ENCODE results near the gene TPRG1. TPM values are rescaled to one million over a fixed set of nuclear protein-coding genes. Genes with fewer than 3 reads are reported as not detected.

The TPRG1 gene
- total RNA-seq, 6 experiments from 2014 or later, result 8.0 to 33.6 (median 18.1) TPM

DNA sequence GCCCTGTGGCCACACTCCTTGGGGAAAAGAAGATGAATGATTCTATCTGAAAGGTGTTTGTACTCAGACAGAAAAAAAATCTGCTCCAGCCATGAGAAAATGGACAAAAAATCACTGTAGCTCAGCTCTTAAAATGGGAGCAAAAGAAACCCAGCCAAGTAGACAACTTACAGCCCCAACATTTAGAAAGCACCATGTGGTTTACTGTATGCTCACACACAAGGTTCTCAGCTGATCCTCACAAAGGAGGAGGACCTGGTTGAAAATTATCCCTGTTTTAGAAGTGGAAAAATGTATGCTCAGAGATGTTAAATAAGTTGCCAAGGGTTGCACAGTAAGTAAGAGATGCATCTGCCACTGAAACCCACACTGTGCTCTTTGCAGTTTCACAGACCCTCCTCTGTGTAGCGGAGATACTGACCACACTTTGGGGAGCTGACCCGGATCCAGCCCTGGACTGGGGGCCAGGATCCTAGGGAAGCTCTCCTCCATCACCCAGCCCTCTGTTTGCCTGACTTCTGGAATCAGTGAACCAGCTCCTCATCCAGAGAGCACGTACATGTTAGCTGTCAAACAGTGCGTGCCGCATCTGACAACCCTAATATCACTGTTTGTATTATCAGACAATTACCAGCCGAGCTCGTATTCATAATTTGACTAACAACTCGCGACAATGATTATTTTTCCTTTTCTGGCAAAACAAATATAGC lies 32.7 kb upstream of the TPRG1 start:
- H3K9me3 ChIP-seq, result no peaks in the 10 kb centered on the region
- WGBS (ENCODE audit: insufficient coverage, low coverage, low lambda C conversion rate, missing lambda C conversion rate), result 85% methylated on average over 6 of the region's 9 CpGs
- intact Hi-C loops (cut with DNase I), result no loop called here
- H3K27me3 ChIP-seq, result no peaks in the 10 kb centered on the region
- TF ChIP-seq, protein P1, sequence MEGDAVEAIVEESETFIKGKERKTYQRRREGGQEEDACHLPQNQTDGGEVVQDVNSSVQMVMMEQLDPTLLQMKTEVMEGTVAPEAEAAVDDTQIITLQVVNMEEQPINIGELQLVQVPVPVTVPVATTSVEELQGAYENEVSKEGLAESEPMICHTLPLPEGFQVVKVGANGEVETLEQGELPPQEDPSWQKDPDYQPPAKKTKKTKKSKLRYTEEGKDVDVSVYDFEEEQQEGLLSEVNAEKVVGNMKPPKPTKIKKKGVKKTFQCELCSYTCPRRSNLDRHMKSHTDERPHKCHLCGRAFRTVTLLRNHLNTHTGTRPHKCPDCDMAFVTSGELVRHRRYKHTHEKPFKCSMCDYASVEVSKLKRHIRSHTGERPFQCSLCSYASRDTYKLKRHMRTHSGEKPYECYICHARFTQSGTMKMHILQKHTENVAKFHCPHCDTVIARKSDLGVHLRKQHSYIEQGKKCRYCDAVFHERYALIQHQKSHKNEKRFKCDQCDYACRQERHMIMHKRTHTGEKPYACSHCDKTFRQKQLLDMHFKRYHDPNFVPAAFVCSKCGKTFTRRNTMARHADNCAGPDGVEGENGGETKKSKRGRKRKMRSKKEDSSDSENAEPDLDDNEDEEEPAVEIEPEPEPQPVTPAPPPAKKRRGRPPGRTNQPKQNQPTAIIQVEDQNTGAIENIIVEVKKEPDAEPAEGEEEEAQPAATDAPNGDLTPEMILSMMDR (IDR thresholded peaks at IDR 0.05), result no peak
- no peak for TF ChIP-seq POLR2A (IDR thresholded peaks at IDR 0.05)
- H3K27ac ChIP-seq, result no peak overlapping the region
- H3K4me3 ChIP-seq, result no peak overlapping the region
- DNase-seq (no peak), ATAC-seq (peak in 2 of 4 donors; percentile 9 to 18)
- no peaks in the 10 kb centered on the region for H3K4me1 ChIP-seq
- peaks cover 0 to 48% (median 8%) of the 10 kb centered on the region in 4 donors for H3K36me3 ChIP-seq

DNA sequence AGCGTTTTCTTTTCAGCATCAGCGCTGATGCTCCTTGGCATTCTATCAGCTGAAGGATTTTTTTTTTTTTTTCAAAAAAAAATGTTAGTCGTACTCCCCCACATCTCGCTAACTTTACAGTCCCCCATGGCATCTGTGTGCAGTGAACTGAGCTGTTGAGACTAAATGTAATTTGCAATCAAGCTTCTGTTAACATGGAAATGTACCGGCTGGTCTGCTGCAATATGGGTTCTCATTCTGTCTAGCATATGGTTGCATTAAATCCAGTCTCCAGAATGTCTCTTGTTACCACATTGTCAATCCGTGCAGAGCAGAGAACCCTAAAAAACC lies 32.2 kb upstream of the TPRG1 start:
- ATAC-seq (no peak), DNase-seq (no peak)
- TF ChIP-seq, protein P1 (IDR thresholded peaks at IDR 0.05), result no peak
- TF ChIP-seq POLR2A (IDR thresholded peaks at IDR 0.05), result no peak

DNA sequence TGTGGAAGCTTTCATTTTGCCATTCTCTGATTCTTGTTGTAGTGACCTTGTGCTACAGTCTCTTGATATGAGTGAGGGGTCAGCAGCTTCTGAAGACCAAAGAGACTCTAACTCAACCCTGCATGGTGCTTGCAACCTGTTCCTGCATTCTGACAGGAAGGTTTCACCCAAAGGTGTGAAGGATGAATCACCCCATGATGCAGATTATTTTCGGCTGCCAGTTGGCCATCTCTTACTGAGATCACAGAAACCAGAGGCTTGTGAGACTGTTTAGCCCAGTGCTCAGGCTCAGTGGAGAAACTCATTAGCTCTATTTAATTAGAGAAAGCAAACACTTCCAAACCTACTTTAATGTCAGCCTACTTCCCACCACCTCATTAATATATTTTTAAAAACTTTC lies 29.2 kb upstream of the TPRG1 start:
- H3K27ac ChIP-seq, result no peak overlapping the region

More for the DNA sequence above, 32.2 kb upstream of the TPRG1 start:
- Histone ChIP-seq H3K4me1 (no peaks in the 10 kb centered on the region), H3K36me3 (peaks cover 0 to 43% (median 8%) of the 10 kb centered on the region in 4 donors), H3K4me3 (no peak overlapping the region), H3K27me3 (no peaks in the 10 kb centered on the region), H3K9me3 (no peaks in the 10 kb centered on the region), H3K27ac (no peak overlapping the region)
- intact Hi-C loops (cut with DNase I), result no loop called here
- 76% methylated on average over 6 of the region's 6 CpGs for WGBS (ENCODE audit: insufficient coverage, low coverage, low lambda C conversion rate, missing lambda C conversion rate)

DNA sequence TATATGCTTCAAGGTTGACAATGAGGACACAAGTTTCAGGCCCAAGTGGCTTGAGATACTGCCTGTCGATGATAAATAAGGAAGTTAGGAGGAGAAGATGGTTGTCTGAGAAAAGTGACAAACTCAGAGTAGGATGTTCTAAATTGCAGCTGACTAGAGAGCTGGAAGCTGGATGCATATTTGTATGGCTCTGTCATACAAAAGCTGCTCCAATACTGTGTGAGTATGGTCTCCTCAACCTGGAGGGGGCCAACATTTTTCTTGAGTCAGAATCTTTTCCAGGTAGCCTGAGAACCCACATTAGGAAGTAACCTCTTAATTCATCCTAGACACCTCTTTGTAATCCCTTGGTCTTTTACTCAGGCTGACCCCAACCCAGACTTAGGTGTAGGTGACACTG lies 28.4 kb upstream of the TPRG1 start:
- H3K27me3 ChIP-seq, result no peaks in the 10 kb centered on the region
- H3K4me1 ChIP-seq, result no peaks in the 10 kb centered on the region
- ATAC-seq (no peak), DNase-seq (no peak)
- intact Hi-C loops (cut with DNase I), result no loop called here
- 75% methylated on average over 1 of the region's 1 CpG for WGBS (ENCODE audit: insufficient coverage, low coverage, low lambda C conversion rate, missing lambda C conversion rate)
- no peaks in the 10 kb centered on the region for H3K9me3 ChIP-seq
- TF ChIP-seq, protein P1 (IDR thresholded peaks at IDR 0.05), result no peak
- no peak for TF ChIP-seq POLR2A (IDR thresholded peaks at IDR 0.05)
- H3K36me3 ChIP-seq, result peaks cover 0 to 27% (median 5%) of the 10 kb centered on the region in 4 donors
- H3K4me3 ChIP-seq, result no peak overlapping the region
- H3K27ac ChIP-seq, result no peak overlapping the region

More for the DNA sequence above, 29.2 kb upstream of the TPRG1 start:
- intact Hi-C loops (cut with DNase I), result no loop called here
- peaks cover 0 to 31% (median 5%) of the 10 kb centered on the region in 4 donors for H3K36me3 ChIP-seq
- H3K4me1 ChIP-seq, result no peaks in the 10 kb centered on the region
- no peak for TF ChIP-seq POLR2A (IDR thresholded peaks at IDR 0.05)
- ATAC-seq, result no peak
- H3K9me3 ChIP-seq, result no peaks in the 10 kb centered on the region
- no peak overlapping the region for H3K4me3 ChIP-seq
- 78% methylated on average over 1 of the region's 1 CpG for WGBS (ENCODE audit: insufficient coverage, low coverage, low lambda C conversion rate, missing lambda C conversion rate)
- DNase-seq, result no peak
- no peaks in the 10 kb centered on the region for H3K27me3 ChIP-seq

DNA sequence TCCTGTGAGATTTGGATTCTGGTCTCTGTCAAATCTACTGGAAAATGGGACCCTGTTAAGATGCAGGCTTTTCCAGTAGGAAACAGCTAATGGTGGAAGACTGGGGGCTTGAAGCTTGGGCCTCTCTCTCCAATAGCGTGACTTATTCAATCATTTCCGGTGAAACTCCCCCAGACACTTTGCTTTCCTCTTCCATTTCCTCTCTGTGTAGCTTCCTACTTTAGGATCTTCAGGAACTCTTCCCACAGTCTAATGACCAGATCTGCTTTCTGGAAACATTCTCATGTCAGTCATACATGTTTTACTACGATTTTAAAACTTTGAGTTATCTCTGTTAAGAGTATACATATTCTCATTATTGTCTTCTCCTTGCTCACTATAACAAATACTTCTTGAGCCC lies 28.0 kb upstream of the TPRG1 start:
- Histone ChIP-seq H3K4me3 (no peak overlapping the region), H3K9me3 (no peaks in the 10 kb centered on the region), H3K36me3 (peaks cover 0 to 22% (median 5%) of the 10 kb centered on the region in 4 donors), H3K4me1 (no peaks in the 10 kb centered on the region), H3K27ac (no peak overlapping the region), H3K27me3 (no peaks in the 10 kb centered on the region)
- WGBS (ENCODE audit: insufficient coverage, low coverage, low lambda C conversion rate, missing lambda C conversion rate), result 69% methylated on average over 3 of the region's 3 CpGs
- no peak for TF ChIP-seq POLR2A (IDR thresholded peaks at IDR 0.05)
- TF ChIP-seq, protein P1 (IDR thresholded peaks at IDR 0.05), result no peak
- intact Hi-C loops (cut with DNase I), result no loop called here
- DNase-seq (no peak), ATAC-seq (no peak)

All from right lobe of liver (tissue), 6 donors.